ENCODE measurements around the gene REXO1.

The REXO1 gene

GRCh38 chr19:1766800-1767352 is 81.4 kb downstream of the REXO1 start:
- no peak for TF ChIP-seq CTCF (IDR thresholded peaks at IDR 0.05; ENCODE audit: low read depth, low read length, missing control alignments)
- no peak overlapping the region for H3K4me3 ChIP-seq (replicated peaks; ENCODE audit: low read depth, low read length)

GRCh38 chr19:1765904-1766799 is 82.1 kb downstream of the REXO1 start:
- no peak overlapping the region for H3K4me3 ChIP-seq (replicated peaks; ENCODE audit: low read depth, low read length)
- DNase-seq (ENCODE audit: extremely low read depth, low read depth), result no peak
- TF ChIP-seq CTCF (IDR thresholded peaks at IDR 0.05; ENCODE audit: low read depth, low read length, missing control alignments), result no peak

More at GRCh38 chr19:1766800-1767352, 81.4 kb downstream of the REXO1 start:
- DNase-seq (ENCODE audit: extremely low read depth, low read depth), result no peak

Measured in HFF-Myc (cell line).